T-cell (primary cell): Measurements from ENCODE around the gene PAQR5. TPM values are rescaled to one million over a fixed set of nuclear protein-coding genes. Genes with fewer than 3 reads are reported as not detected.

ENCODE experiments used
- ATAC-seq, 4 experiments: fragments of 200-7000 bp in 3 of 4; fragments of 150-1000 bp in 1 of 4; cut with Tn5 transposase; replicated peaks in 1 of 4; 1 replicate in 3 of 4; 2 replicates in 1 of 4; pipeline ENCODE4 v1.10.0; 2021; ENCODE audit warnings: moderate library complexity in 3 of 4, mild to moderate bottlenecking in 2 of 4, moderate number of reproducible peaks in 1 of 4
- CTCF ChIA-PET, 2 donors: fragments of 300-600 bp; sonication (Branson Sonifier 250); formaldehyde crosslinking; loops; one replicate each; lab custom pipeline; 2022; ENCODE audit warnings: antibody characterized with exemption in 2 of 2; lab: Charles Lee
- POLR2A ChIA-PET, 2 donors: fragments of 300-600 bp; sonication (Branson Sonifier 250); formaldehyde crosslinking; loops; one replicate each; lab custom pipeline; 2022; ENCODE audit warnings: antibody characterized with exemption in 2 of 2; lab: Charles Lee
- DNase-seq, 35 experiments: peaks; one replicate each; pipeline versions ENCODE4 v3.0.0 to v3.0.0-alpha.2; 2013 to 2023
- H3K27ac ChIP-seq: one replicate; pipeline ENCODE4 v1.5.1; 2013; ENCODE audit warnings: low read length
- H3K27me3 ChIP-seq, 2 experiments: replicated peaks in 1 of 2; 1 replicate in 1 of 2; 2 replicates in 1 of 2; pipeline versions ENCODE4 v1.6.1 to v1.7.0; 2013; ENCODE audit warnings: low read length in 1 of 2, mixed read lengths in 1 of 2; ENCODE audit not compliant: control insufficient read depth in 2 of 2, insufficient read depth in 2 of 2; ENCODE audit errors: extremely low read depth in 1 of 2
- H3K36me3 ChIP-seq, 2 donors: 1 replicate in 1 of 2; 2 replicates in 1 of 2; pipeline versions ENCODE4 v1.6.1 to v1.7.0; 2013; ENCODE audit warnings: low read length in 1 of 2; ENCODE audit not compliant: control insufficient read depth in 2 of 2, insufficient read depth in 1 of 2; ENCODE audit errors: extremely low read depth in 1 of 2
- H3K4me1 ChIP-seq, 2 experiments: 1 replicate in 1 of 2; 2 replicates in 1 of 2; pipeline versions ENCODE4 v1.6.1 to v1.7.0; 2013; ENCODE audit warnings: low read length in 2 of 2, mixed read lengths in 1 of 2; ENCODE audit not compliant: insufficient read depth in 2 of 2, control insufficient read depth in 1 of 2; ENCODE audit errors: extremely low read depth in 1 of 2
- H3K4me3 ChIP-seq, 2 donors: 1 replicate in 1 of 2; 2 replicates in 1 of 2; pipeline versions ENCODE4 v1.5.1 to v1.7.0; 2013; ENCODE audit warnings: mild to moderate bottlenecking in 2 of 2, low read length in 1 of 2, moderate library complexity in 1 of 2; ENCODE audit not compliant: control insufficient read depth in 1 of 2; ENCODE audit errors: extremely low read depth in 1 of 2
- H3K9me3 ChIP-seq: 2 replicates; pipeline ENCODE4 v1.7.0; 2013
- H3K27ac Mint-ChIP-seq, 2 donors: one replicate each; pipeline ENCODE4 v1.8.0; 2020 to 2021; ENCODE audit warnings: mild to moderate bottlenecking in 2 of 2, mixed read lengths in 2 of 2
- H3K27me3 Mint-ChIP-seq, 2 donors: one replicate each; pipeline ENCODE4 v1.8.0; 2021 to 2022; ENCODE audit warnings: mixed read lengths in 2 of 2
- H3K36me3 Mint-ChIP-seq: one replicate; pipeline ENCODE4 v1.8.0; 2021; ENCODE audit warnings: mixed read lengths
- H3K4me1 Mint-ChIP-seq, 3 donors: one replicate each; pipeline ENCODE4 v1.8.0; 2020 to 2022; ENCODE audit warnings: mixed read lengths in 3 of 3, mild to moderate bottlenecking in 1 of 3
- H3K4me3 Mint-ChIP-seq, 3 donors: one replicate each; pipeline ENCODE4 v1.8.0; 2020 to 2022; ENCODE audit warnings: mild to moderate bottlenecking in 3 of 3, mixed read lengths in 3 of 3, moderate library complexity in 3 of 3
- H3K9me3 Mint-ChIP-seq, 3 donors: one replicate each; pipeline ENCODE4 v1.8.0; 2020 to 2022; ENCODE audit warnings: mixed read lengths in 3 of 3
- WGBS: methylation state at CpG from one replicate; pipeline ENCODE4 v1.1.5; 2013; ENCODE audit warnings: missing lambda C conversion rate; ENCODE audit not compliant: insufficient coverage; 5-methylcytosine and 5-hydroxymethylcytosine counted together
- total RNA-seq, 35 experiments: library from RNA in 6 of 35; stranded (reverse) in 6 of 35; fragments of 120-200 nt in 1 of 35; gene quantifications; one replicate each; pipeline versions ENCODE4 v1.2.1 to v1.2.4 and lab custom pipeline; 2013 to 2026

Gene PAQR5
- total RNA-seq, 5 donors from 2014 or later (not counting 1 experiment from before 2014, with no cell fraction given) = 0.03 to 0.07 (median 0.06) TPM; not detected in 2

GRCh38 chr15:69319384-69320375 lies 21.0 kb downstream of the PAQR5 start:
- Mint-ChIP-seq H3K9me3 (no peaks in the 10 kb centered on the region), H3K36me3 (no peaks in the 10 kb centered on the region), H3K4me3 (no peak overlapping the region), H3K27me3 (peaks cover 4 to 23% of the 10 kb centered on the region in 2 donors), H3K27ac (no peak overlapping the region), H3K4me1 (peaks cover 7 to 8% (median 8%) of the 10 kb centered on the region in 3 donors)
- peaks cover 0 to 36% of the 10 kb centered on the region in 2 experiments for H3K27me3 ChIP-seq
- H3K9me3 ChIP-seq = no peaks in the 10 kb centered on the region
- no peaks in the 10 kb centered on the region for H3K36me3 ChIP-seq
- DNase-seq (no peak), ATAC-seq (no peak)
- 51% methylated on average over 13 of the region's 19 CpGs for WGBS
- H3K4me1 ChIP-seq = peaks cover 2 to 3% of the 10 kb centered on the region in 2 experiments
- ChIA-PET CTCF (no interaction called here), POLR2A (interaction anchor here in 1 of 2 donors (0.6 kb wide), 1 partner anchor 1259 kb away, joined by 3 read pairs; no protein-coding TSS in a partner anchor)
- no peak overlapping the region for H3K4me3 ChIP-seq
- H3K27ac ChIP-seq = no peak overlapping the region

GRCh38 chr15:69320977-69321554 lies 22.4 kb downstream of the PAQR5 start:
- ATAC-seq = no peak
- H3K4me1 Mint-ChIP-seq = peaks cover 7 to 8% (median 8%) of the 10 kb centered on the region in 3 donors
- peaks cover 0 to 25% of the 10 kb centered on the region in 2 donors for H3K27me3 Mint-ChIP-seq
- WGBS = 41% methylated on average over 2 of the region's 7 CpGs
- H3K27ac ChIP-seq = no peak overlapping the region
- no peak for DNase-seq
- no peaks in the 10 kb centered on the region for H3K36me3 Mint-ChIP-seq
- H3K4me1 ChIP-seq = peaks cover 2 to 3% of the 10 kb centered on the region in 2 experiments
- no peak overlapping the region for H3K27ac Mint-ChIP-seq
- H3K9me3 Mint-ChIP-seq = no peaks in the 10 kb centered on the region
- ChIA-PET CTCF (no interaction called here), POLR2A (no interaction called here)
- H3K4me3 Mint-ChIP-seq = no peak overlapping the region
- H3K36me3 ChIP-seq = no peaks in the 10 kb centered on the region
- H3K4me3 ChIP-seq = no peak overlapping the region
- peaks cover 0 to 37% of the 10 kb centered on the region in 2 experiments for H3K27me3 ChIP-seq
- H3K9me3 ChIP-seq = no peaks in the 10 kb centered on the region

- DNase-seq (no peak), ATAC-seq (no peak)
- Histone ChIP-seq H3K4me1 (peaks cover 2 to 3% of the 10 kb centered on the region in 2 experiments), H3K4me3 (no peak overlapping the region), H3K27ac (no peak overlapping the region), H3K27me3 (peaks cover 0 to 31% of the 10 kb centered on the region in 2 experiments), H3K36me3 (no peaks in the 10 kb centered on the region), H3K9me3 (no peaks in the 10 kb centered on the region)
- WGBS = 74% methylated on average over 2 of the region's 5 CpGs
- Mint-ChIP-seq H3K36me3 (no peaks in the 10 kb centered on the region), H3K4me1 (peaks cover 7 to 8% (median 8%) of the 10 kb centered on the region in 3 donors), H3K27ac (no peak overlapping the region), H3K4me3 (no peak overlapping the region), H3K27me3 (peaks cover 8 to 20% of the 10 kb centered on the region in 2 donors), H3K9me3 (no peaks in the 10 kb centered on the region)
- ChIA-PET POLR2A (no interaction called here), CTCF (interaction anchor here in 1 of 2 donors (0.6 kb wide), 2 partner anchors 242 to 1223 kb away, joined by 3 read pairs; no protein-coding TSS in a partner anchor)
Measured at GRCh38 chr15:69323893-69324430, 25.2 kb downstream of the PAQR5 start.

GRCh38 chr15:69324565-69324964 lies 25.9 kb downstream of the PAQR5 start:
- ChIA-PET CTCF (interaction anchor here (0.6 to 0.7 kb wide), 2 partner anchors 177 to 243 kb away, joined by 3 read pairs; no protein-coding TSS in a partner anchor), POLR2A (no interaction called here)
- Mint-ChIP-seq H3K9me3 (no peaks in the 10 kb centered on the region), H3K4me3 (no peak overlapping the region), H3K27ac (no peak overlapping the region), H3K36me3 (no peaks in the 10 kb centered on the region), H3K4me1 (peaks cover 7 to 8% (median 8%) of the 10 kb centered on the region in 3 donors), H3K27me3 (peaks cover 8 to 20% of the 10 kb centered on the region in 2 donors)
- no peak overlapping the region for H3K27ac ChIP-seq
- no peaks in the 10 kb centered on the region for H3K36me3 ChIP-seq
- DNase-seq = no peak
- no peaks in the 10 kb centered on the region for H3K9me3 ChIP-seq
- ATAC-seq = no peak
- H3K27me3 ChIP-seq = peaks cover 0 to 28% of the 10 kb centered on the region in 2 experiments
- H3K4me3 ChIP-seq = no peak overlapping the region
- WGBS = 100% methylated on average over 4 of the region's 5 CpGs
- H3K4me1 ChIP-seq = peaks cover 1 to 3% of the 10 kb centered on the region in 2 experiments

- Mint-ChIP-seq H3K4me1 (peaks cover 6 to 8% (median 7%) of the 10 kb centered on the region in 3 donors), H3K9me3 (no peaks in the 10 kb centered on the region), H3K27ac (no peak overlapping the region), H3K27me3 (peaks cover 8 to 22% of the 10 kb centered on the region in 2 donors), H3K36me3 (no peaks in the 10 kb centered on the region), H3K4me3 (no peak overlapping the region)
- no peaks in the 10 kb centered on the region for H3K9me3 ChIP-seq
- no peaks in the 10 kb centered on the region for H3K4me1 ChIP-seq
- no peak overlapping the region for H3K27ac ChIP-seq
- DNase-seq (no peak), ATAC-seq (no peak)
- H3K4me3 ChIP-seq = no peak overlapping the region
- POLR2A ChIA-PET = no interaction called here
- CTCF ChIA-PET = interaction anchor here (0.6 to 0.7 kb wide), 2 partner anchors 178 to 527 kb away, joined by 3 read pairs; no protein-coding TSS in a partner anchor
- peaks cover 0 to 22% of the 10 kb centered on the region in 2 experiments for H3K27me3 ChIP-seq
- 90% methylated on average over 7 of the region's 7 CpGs for WGBS
- no peaks in the 10 kb centered on the region for H3K36me3 ChIP-seq
Measured at GRCh38 chr15:69325456-69325971, 26.8 kb downstream of the PAQR5 start.

GRCh38 chr15:69328080-69328479 lies 29.4 kb downstream of the PAQR5 start:
- Mint-ChIP-seq H3K4me3 (no peak overlapping the region), H3K36me3 (no peaks in the 10 kb centered on the region), H3K27ac (no peak overlapping the region), H3K9me3 (no peaks in the 10 kb centered on the region), H3K4me1 (no peaks in the 10 kb centered on the region), H3K27me3 (peaks cover 8 to 24% of the 10 kb centered on the region in 2 donors)
- DNase-seq = no peak
- ATAC-seq = no peak
- POLR2A ChIA-PET = interaction anchor here in 1 of 2 donors (0.6 kb wide), 1 partner anchor 1724 kb away, joined by 3 read pairs; no protein-coding TSS in a partner anchor
- Histone ChIP-seq H3K9me3 (no peaks in the 10 kb centered on the region), H3K4me1 (no peaks in the 10 kb centered on the region), H3K36me3 (no peaks in the 10 kb centered on the region), H3K27ac (no peak overlapping the region), H3K27me3 (peaks cover 0 to 11% of the 10 kb centered on the region in 2 experiments), H3K4me3 (no peak overlapping the region)
- CTCF ChIA-PET = no interaction called here
- no CpG with 5 or more reads among the region's 1 CpG for WGBS
